ENCODE measurements around the gene KL. TPM values are rescaled to one million over a fixed set of nuclear protein-coding genes. Genes with fewer than 3 reads are reported as not detected.

KL gene
- total RNA-seq, 4 donors from 2014 or later: 1.4 to 4.5 (median 2.8) TPM

GRCh38 chr13:33092073-33092987 is 76.1 kb downstream of the KL start:
- TF ChIP-seq CTCF (IDR thresholded peaks at IDR 0.05) (no peak), POLR2A (IDR thresholded peaks at IDR 0.05) (no peak)
- H3K27ac ChIP-seq: no peak overlapping the region
- H3K4me1 ChIP-seq: no peaks in the 10 kb centered on the region
- no peak for DNase-seq
- no peaks in the 10 kb centered on the region for H3K36me3 ChIP-seq
- no peaks in the 10 kb centered on the region for H3K27me3 ChIP-seq
- intact Hi-C loops (cut with DNase I): no loop called here
- no peak overlapping the region for H3K4me3 ChIP-seq (replicated peaks in 1 of 3)
- H3K9me3 ChIP-seq: no peaks in the 10 kb centered on the region
- 82 to 85% methylated on average over 11 of the region's 11 CpGs for WGBS, 2 donors

DNA sequence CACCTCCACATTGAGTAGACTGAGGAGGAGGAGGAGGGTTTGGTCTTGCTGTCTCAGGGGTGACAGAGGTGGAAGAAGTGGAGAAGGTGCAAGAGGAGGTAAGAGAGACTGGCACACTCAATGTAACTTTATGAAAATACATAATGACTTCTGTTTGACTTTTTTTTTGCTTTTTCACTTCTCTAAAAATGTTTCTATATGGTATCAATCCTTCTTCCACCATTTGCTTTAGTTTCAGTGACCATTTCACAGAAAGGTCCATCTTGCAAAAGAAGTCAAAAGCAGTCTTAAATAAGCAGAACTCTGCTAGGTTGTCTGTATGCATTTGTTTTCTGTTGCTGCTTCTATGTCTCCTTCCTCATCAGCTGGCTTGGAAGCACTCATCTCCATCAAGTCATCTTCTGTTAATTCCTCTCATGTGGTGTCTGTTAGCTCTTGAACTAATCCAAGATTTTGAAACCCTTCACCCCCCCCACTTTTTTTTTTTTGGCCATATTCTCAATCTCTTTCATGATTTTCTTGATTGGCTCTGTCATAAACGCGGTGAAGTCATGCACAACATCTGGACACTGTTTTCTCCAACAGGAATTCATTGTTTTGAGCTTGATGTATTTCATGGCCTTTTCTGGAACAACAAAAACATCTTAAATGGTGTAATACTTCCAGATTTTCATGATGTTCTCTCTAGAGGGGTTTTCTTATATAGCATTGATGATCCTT is 80.8 kb downstream of the KL start:
- intact Hi-C loops (cut with DNase I): no loop called here
- no peaks in the 10 kb centered on the region for H3K4me1 ChIP-seq
- TF ChIP-seq POLR2A (IDR thresholded peaks at IDR 0.05): no peak
- no peak for TF ChIP-seq CTCF (IDR thresholded peaks at IDR 0.05)
- no peaks in the 10 kb centered on the region for H3K27me3 ChIP-seq
- no peaks in the 10 kb centered on the region for H3K9me3 ChIP-seq
- WGBS, 2 donors: 94 to 95% methylated on average over 2 of the region's 2 CpGs
- H3K4me3 ChIP-seq (replicated peaks in 1 of 3): no peak overlapping the region
- H3K27ac ChIP-seq: no peak overlapping the region
- no peak for DNase-seq
- H3K36me3 ChIP-seq: no peaks in the 10 kb centered on the region

- Histone ChIP-seq H3K4me3 (replicated peaks in 1 of 3) (no peak overlapping the region), H3K4me1 (no peaks in the 10 kb centered on the region), H3K36me3 (peaks cover 0 to 6% of the 10 kb centered on the region in 2 donors), H3K27ac (no peak overlapping the region), H3K27me3 (no peaks in the 10 kb centered on the region), H3K9me3 (no peaks in the 10 kb centered on the region)
- no peak for DNase-seq
- TF ChIP-seq POLR2A (IDR thresholded peaks at IDR 0.05): no peak
- TF ChIP-seq CTCF (IDR thresholded peaks at IDR 0.05): no peak
- WGBS, 2 donors: 35 to 39% methylated on average over 3 of the region's 3 CpGs
- intact Hi-C loops (cut with DNase I): no loop called here
Observed at GRCh38 chr13:33099860-33100259, 83.6 kb downstream of the KL start.

DNA sequence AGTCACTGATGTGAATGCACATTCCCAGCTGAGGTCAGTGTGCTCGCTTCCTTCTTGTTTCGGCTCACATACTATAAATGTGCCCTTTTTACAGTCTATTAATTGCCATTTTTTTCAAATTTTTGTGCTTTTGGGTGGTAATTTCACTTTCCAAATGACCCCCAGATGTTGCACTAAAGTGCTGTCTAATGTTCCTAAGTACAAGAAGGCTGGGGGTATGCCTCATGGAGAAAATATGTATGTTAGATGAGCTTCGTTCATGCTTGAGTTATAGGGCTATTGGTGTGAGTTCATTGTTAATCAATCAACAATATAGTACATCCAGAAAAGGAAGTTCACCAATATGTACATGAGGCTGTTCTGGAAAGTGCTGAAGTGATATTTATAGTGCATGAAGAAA is 84.7 kb downstream of the KL start:
- H3K36me3 ChIP-seq: peaks cover 7 to 17% of the 10 kb centered on the region in 2 donors
- H3K27ac ChIP-seq: no peak overlapping the region
- WGBS, 2 donors: 90 to 96% methylated on average over 3 of the region's 3 CpGs

More for the DNA sequence above, 84.7 kb downstream of the KL start:
- H3K4me3 ChIP-seq (replicated peaks in 1 of 3): no peak overlapping the region
- DNase-seq: no peak
- no peak for TF ChIP-seq CTCF (IDR thresholded peaks at IDR 0.05)
- TF ChIP-seq POLR2A (IDR thresholded peaks at IDR 0.05): no peak
- intact Hi-C loops (cut with DNase I): no loop called here
- no peaks in the 10 kb centered on the region for H3K9me3 ChIP-seq
- no peaks in the 10 kb centered on the region for H3K27me3 ChIP-seq
- H3K4me1 ChIP-seq: no peaks in the 10 kb centered on the region

Measured in thyroid gland (tissue), 4 donors.